HL-60 (cell line): ENCODE data around the gene MAFG.

Experiments used
- DNase-seq, 2 experiments: peaks; one replicate each; pipeline ENCODE4 v3.0.0-alpha.2; 2010 to 2020; ENCODE audit warnings: low read depth in 1 of 2, low spot score in 1 of 2
- H3K27ac ChIP-seq: fragments of 250-450 bp; sonication (Bioruptor Pico); replicated peaks from 2 replicates; pipeline ENCODE4 v1.5.1; 2020; ENCODE audit warnings: mild to moderate bottlenecking, moderate library complexity
- H3K27me3 ChIP-seq: fragments of 250-450 bp; sonication (Bioruptor Pico); 2 replicates; pipeline ENCODE4 v1.5.1; 2021; ENCODE audit warnings: mild to moderate bottlenecking, moderate library complexity; ENCODE audit not compliant: insufficient read depth, poor library complexity, severe bottlenecking
- H3K4me3 ChIP-seq: replicated peaks from 2 replicates; pipeline ENCODE4 v1.5.1; 2011; ENCODE audit warnings: mild to moderate bottlenecking, control low read depth, low read length; ENCODE audit not compliant: insufficient read depth
- CTCF ChIP-seq: IDR thresholded peaks from one replicate; pipeline ENCODE4 v1.5.1; 2011; ENCODE audit warnings: low read length, control low read depth, inconsistent platforms; ENCODE audit not compliant: insufficient read depth
- GABPA ChIP-seq: IDR thresholded peaks from 2 replicates; pipeline ENCODE4 v1.6.1; 2012; ENCODE audit warnings: low read depth
- POLR2AphosphoS5 ChIP-seq: IDR thresholded peaks from 2 replicates; pipeline ENCODE4 v1.6.1; 2012; ENCODE audit warnings: low read depth
- REST ChIP-seq: IDR thresholded peaks from 2 replicates; pipeline ENCODE4 v1.6.1; 2012; ENCODE audit warnings: low read depth; ENCODE audit not compliant: insufficient replicate concordance
- SPI1 ChIP-seq: IDR thresholded peaks from 2 replicates; pipeline ENCODE4 v1.6.1; 2012; ENCODE audit warnings: low read depth, mild to moderate bottlenecking, borderline replicate concordance

Gene MAFG

GRCh38 chr17:81957691-81958432 is 30.3 kb upstream of the MAFG start:
- no peak for DNase-seq
- H3K4me3 ChIP-seq: no peak overlapping the region
- TF ChIP-seq REST: no peak
- no peak for TF ChIP-seq POLR2AphosphoS5
- TF ChIP-seq SPI1: no peak
- TF ChIP-seq CTCF: no peak
- TF ChIP-seq GABPA: no peak
- H3K27me3 ChIP-seq: peaks cover 14% of the 10 kb centered on the region
- H3K27ac ChIP-seq: no peak overlapping the region

- DNase-seq: no peak
- Histone ChIP-seq H3K27ac (no peak overlapping the region), H3K4me3 (no peak overlapping the region), H3K27me3 (peaks cover 9% of the 10 kb centered on the region)
- TF ChIP-seq GABPA (no peak), CTCF (no peak), SPI1 (no peak), REST (no peak), POLR2AphosphoS5 (no peak)
Observed at GRCh38 chr17:81956607-81957589, 29.4 kb upstream of the MAFG start.

- H3K27ac ChIP-seq: no peak overlapping the region
- H3K4me3 ChIP-seq: no peak overlapping the region
- peaks cover 7% of the 10 kb centered on the region for H3K27me3 ChIP-seq
- TF ChIP-seq SPI1 (no peak), POLR2AphosphoS5 (no peak), CTCF (no peak)
- DNase-seq: no peak
Observed at GRCh38 chr17:81955756-81956544, 28.4 kb upstream of the MAFG start.
